Endothelial cell of umbilical vein (primary cell): ENCODE results near the gene ARHGEF10L. TPM values are rescaled to one million over a fixed set of nuclear protein-coding genes. Genes with fewer than 3 reads are reported as not detected.

Experiments
- BruUV-seq: library from RNA; stranded (reverse); fragments of 400-500 nt; replicated peaks from 2 replicates; lab custom pipeline; 2021; lab: Mats Ljungman, UMichigan
- CTCF ChIA-PET: fragments of 300-600, 350-600 bp; sonication (Branson Sonifier 250); formaldehyde crosslinking; loops from one replicate; lab custom pipeline; 2021; ENCODE audit warnings: antibody characterized with exemption, inconsistent platforms; lab: Charles Lee
- POLR2A ChIA-PET: fragments of 300-600, 350-600 bp; sonication (Branson Sonifier 250); formaldehyde crosslinking; loops from one replicate; lab custom pipeline; 2021; ENCODE audit warnings: antibody characterized with exemption, inconsistent platforms; lab: Charles Lee
- DNase-seq: peaks from one replicate; pipeline ENCODE4 v3.0.0-alpha.2; 2011; ENCODE audit warnings: low read depth, low spot score
- FAIRE-seq: peaks from 2 replicates; lab custom pipeline; 2011; peaks lifted over from hg19 to GRCh38; lab: Jason Lieb, UNC
- H2AFZ ChIP-seq: 2 replicates; pipeline ENCODE4 v1.6.0; 2012; ENCODE audit warnings: low read depth, low read length, control low read depth, inconsistent platforms
- H3K27ac ChIP-seq: 2 replicates; pipeline ENCODE4 v1.5.1; 2011; ENCODE audit warnings: low read depth, mild to moderate bottlenecking, control low read depth, low read length, moderate library complexity; ENCODE audit not compliant: insufficient read depth
- H3K27me3 ChIP-seq, 2 experiments: 2 replicates each; pipeline versions ENCODE4 v1.6.0 to v1.6.1; 2011; ENCODE audit warnings: low read length in 2 of 2, mixed read lengths in 1 of 2; ENCODE audit not compliant: control insufficient read depth in 2 of 2, insufficient read depth in 2 of 2
- H3K36me3 ChIP-seq, 2 experiments: 2 replicates in 1 of 2; 3 replicates in 1 of 2; pipeline ENCODE4 v1.5.1; 2011; ENCODE audit warnings: low read length in 2 of 2, mild to moderate bottlenecking in 1 of 2, moderate library complexity in 1 of 2; ENCODE audit not compliant: control insufficient read depth in 2 of 2, insufficient read depth in 2 of 2; ENCODE audit errors: extremely low read depth in 1 of 2
- H3K4me1 ChIP-seq: 3 replicates; pipeline ENCODE4 v1.5.1; 2011; ENCODE audit warnings: mild to moderate bottlenecking, low read length; ENCODE audit not compliant: control insufficient read depth, insufficient read depth; ENCODE audit errors: extremely low read depth
- H3K4me2 ChIP-seq: 2 replicates; pipeline ENCODE4 v1.6.1; 2011; ENCODE audit warnings: low read length, control low read depth, mixed read lengths; ENCODE audit not compliant: insufficient read depth
- H3K4me3 ChIP-seq, 3 experiments: fragments of 200-600 bp in 1 of 3; sonication (generic), shearing (Covaris generic) in 1 of 3; replicated peaks in 1 of 3; 2 replicates each; pipeline ENCODE4 v1.5.1; 2011 to 2016; ENCODE audit warnings: control low read depth in 3 of 3, low read length in 3 of 3, mild to moderate bottlenecking in 2 of 3, inconsistent platforms in 1 of 3, low read depth in 1 of 3, moderate library complexity in 1 of 3; ENCODE audit not compliant: insufficient read depth in 1 of 3
- H3K79me2 ChIP-seq: 2 replicates; pipeline ENCODE4 v1.6.0; 2012; ENCODE audit warnings: low read length, inconsistent platforms; ENCODE audit not compliant: control insufficient read depth, insufficient read depth
- H3K9ac ChIP-seq: replicated peaks from 2 replicates; pipeline ENCODE3; 2011; ENCODE audit warnings: low read length, control low read depth; ENCODE audit not compliant: insufficient read depth; ENCODE audit errors: extremely low read depth
- H3K9me1 ChIP-seq: replicated peaks from 3 replicates; pipeline ENCODE4 v1.6.0; 2011; ENCODE audit warnings: mild to moderate bottlenecking, low read length; ENCODE audit not compliant: control insufficient read depth, insufficient read depth; ENCODE audit errors: extremely low read depth
- H3K9me3 ChIP-seq: replicated peaks from 2 replicates; pipeline ENCODE4 v1.5.1; 2012; ENCODE audit warnings: low read length, inconsistent platforms; ENCODE audit not compliant: control insufficient read depth, insufficient read depth
- H4K20me1 ChIP-seq: replicated peaks from 2 replicates; pipeline ENCODE3; 2011; ENCODE audit warnings: mild to moderate bottlenecking, low read length; ENCODE audit not compliant: control insufficient read depth, insufficient read depth; ENCODE audit errors: extremely low read depth
- CTCF ChIP-seq, 2 donors: IDR thresholded peaks; 1 replicate in 1 of 2; 2 replicates in 1 of 2; pipeline ENCODE4 v1.5.1; 2011; ENCODE audit warnings: low read length in 2 of 2, mild to moderate bottlenecking in 2 of 2, moderate library complexity in 2 of 2, control low read depth in 1 of 2, inconsistent platforms in 1 of 2, low read depth in 1 of 2; ENCODE audit not compliant: insufficient read depth in 1 of 2; ENCODE audit errors: extremely low read depth in 1 of 2
- EZH2 ChIP-seq: IDR thresholded peaks from 2 replicates; pipeline ENCODE4 v1.6.1; 2012; ENCODE audit warnings: borderline replicate concordance, low read depth, mild to moderate bottlenecking, moderate library complexity, low read length, inconsistent platforms; ENCODE audit not compliant: severe bottlenecking
- FOS ChIP-seq: IDR thresholded peaks from 2 replicates; pipeline ENCODE4 v1.6.1; 2011; ENCODE audit warnings: mild to moderate bottlenecking, low read length, moderate library complexity, borderline replicate concordance; ENCODE audit not compliant: insufficient read depth
- MYC ChIP-seq: IDR thresholded peaks from one replicate; pipeline ENCODE4 v1.6.1; 2011; ENCODE audit warnings: mild to moderate bottlenecking, low read depth, low read length
- dilution Hi-C: fragments of 300-500 bp; cut with MboI; formaldehyde crosslinking; loops from one replicate; pipeline ENCODE4 v1.15.0; 2019; ENCODE audit warnings: low sequenced_read_pairs; ENCODE audit not compliant: extremely low pct_ligation_motif_present
- intact Hi-C: fragments of 100-400 bp; cut with micrococcal nuclease; formaldehyde crosslinking; loops from one replicate; pipeline ENCODE4 v1.10.0; 2022
- polyA plus RNA-seq, 4 experiments: library from polyadenylated mRNA; depleted of rRNA in 3 of 4; stranded (reverse) in 3 of 4; unstranded in 1 of 4; fragments of >200 nt; gene quantifications; 2 replicates each; pipeline versions ENCODE4 v1.2.1 to v1.2.3, GENCODE V29; 2011 to 2012; ENCODE audit warnings: missing spikeins in 1 of 4
- total RNA-seq: library from RNA; stranded (reverse); gene quantifications from 2 replicates; pipeline ENCODE4 v1.2.3, GENCODE V29; 2021

ARHGEF10L gene
- total and polyA plus RNA-seq, 2 donors (not counting 3 experiments of a cell fraction or from before 2014, with no cell fraction given) = 1.9 to 5.2 TPM

GRCh38 chr1:17669866-17670451, 130.5 kb downstream of the ARHGEF10L start:
- FAIRE-seq (no peak), DNase-seq (no peak)
- no peak for TF ChIP-seq CTCF (IDR thresholded peaks at IDR 0.05; ENCODE audit: extremely low read depth in 1 of 2, insufficient read depth in 1 of 2, low read depth in 1 of 2, low read length in 2 of 2)
- no peak for TF ChIP-seq EZH2
- TF ChIP-seq MYC = no peak
- no peak for TF ChIP-seq FOS
- Histone ChIP-seq H3K27me3 (no peaks in the 10 kb centered on the region), H3K4me1 (no peaks in the 10 kb centered on the region), H4K20me1 (no peaks in the 10 kb centered on the region), H3K4me3 (no peak overlapping the region), H3K27ac (no peak overlapping the region), H3K36me3 (no peaks in the 10 kb centered on the region), H3K9me1 (no peaks in the 10 kb centered on the region), H3K9ac (no peak overlapping the region), H3K79me2 (no peaks in the 10 kb centered on the region), H3K9me3 (no peaks in the 10 kb centered on the region), H2AFZ (no peak overlapping the region), H3K4me2 (no peak overlapping the region)
- BruUV-seq = no TSS peak
- POLR2A ChIA-PET = no interaction called here
- intact Hi-C loops (loop anchor here (10.0 kb wide), 1 partner anchor 1205 kb away; no protein-coding TSS in a partner anchor), dilution Hi-C loops (no loop called here)
- CTCF ChIA-PET = interaction anchor here (1.1 to 1.8 kb wide), 3 partner anchors 9 to 906 kb away, joined by 7 to 8 read pairs (median 7); no protein-coding TSS in a partner anchor
